ENCODE data around the gene UNC119B.
"Not testable (repeated sequence)": the region's sequence is repeated elsewhere in the genome, so short reads cannot be mapped to it uniquely, and the experiment has no call there.

UNC119B gene

GRCh38 chr12:120668091-120668867, 42.0 kb upstream of the UNC119B start:
- Histone ChIP-seq H3K27me3 (no peaks in the 10 kb centered on the region), H3K4me3 (no peak overlapping the region), H3K27ac (peak overlapping the region; percentile 61 to 77), H3K9me3 (no peaks in the 10 kb centered on the region), H3K4me1 (peaks cover 0 to 15% (median 9%) of the 10 kb centered on the region in 4 donors), H3K36me3 (peaks cover 4 to 7% (median 4%) of the 10 kb centered on the region in 3 donors)
- TF ChIP-seq CTCF (IDR thresholded peaks at IDR 0.05), result no peak
- intact Hi-C loops (cut with DNase I; ENCODE audit: low total_unique reads), result no loop called here
- DNase-seq, result no peak

GRCh38 chr12:120668868-120669840, 41.1 kb upstream of the UNC119B start:
- DNase-seq, result peak; percentile 32 to 80
- Histone ChIP-seq H3K4me3 (peak overlapping the region; percentile 10 to 25), H3K36me3 (no peaks in the 10 kb centered on the region), H3K9me3 (no peaks in the 10 kb centered on the region), H3K4me1 (peaks cover 0 to 15% (median 9%) of the 10 kb centered on the region in 4 donors), H3K27ac (peak overlapping the region; percentile 61 to 77), H3K27me3 (no peaks in the 10 kb centered on the region)
- TF ChIP-seq CTCF (IDR thresholded peaks at IDR 0.05), result no peak
- intact Hi-C loops (cut with DNase I; ENCODE audit: low total_unique reads), result no loop called here

GRCh38 chr12:120670237-120670636, 40.0 kb upstream of the UNC119B start:
- Histone ChIP-seq H3K27ac (peak overlapping the region; percentile 61 to 77), H3K4me1 (peaks cover 0 to 15% (median 9%) of the 10 kb centered on the region in 4 donors)
- DNase-seq; H3K27me3 ChIP-seq; intact Hi-C loops (cut with DNase I; ENCODE audit: low total_unique reads); H3K36me3 ChIP-seq; H3K9me3 ChIP-seq; H3K4me3 ChIP-seq: not testable (repeated sequence)

- no peak for TF ChIP-seq CTCF (IDR thresholded peaks at IDR 0.05)
- H3K27ac ChIP-seq, result no peak overlapping the region
- H3K9me3 ChIP-seq, result no peaks in the 10 kb centered on the region
- intact Hi-C loops (cut with DNase I; ENCODE audit: low total_unique reads), result no loop called here
- H3K4me1 ChIP-seq, result peaks cover 0 to 15% (median 9%) of the 10 kb centered on the region in 4 donors
- no peak for DNase-seq
- no peaks in the 10 kb centered on the region for H3K36me3 ChIP-seq
- no peak overlapping the region for H3K4me3 ChIP-seq
- H3K27me3 ChIP-seq, result no peaks in the 10 kb centered on the region
Measured at GRCh38 chr12:120670667-120671066, 39.6 kb upstream of the UNC119B start.

GRCh38 chr12:120674097-120674636, 36.1 kb upstream of the UNC119B start:
- Histone ChIP-seq H3K27me3 (no peaks in the 10 kb centered on the region), H3K27ac (no peak overlapping the region), H3K4me1 (peaks cover 0 to 9% (median 4%) of the 10 kb centered on the region in 4 donors), H3K9me3 (no peaks in the 10 kb centered on the region), H3K4me3 (no peak overlapping the region), H3K36me3 (no peaks in the 10 kb centered on the region)
- no peak for TF ChIP-seq CTCF (IDR thresholded peaks at IDR 0.05)
- DNase-seq, result no peak
- intact Hi-C loops (cut with DNase I; ENCODE audit: low total_unique reads), result no loop called here
